Epithelial cell of prostate (primary cell): Measurements from ENCODE around the gene CACNA1E.
"Not testable (repeated sequence)": the region's sequence is repeated elsewhere in the genome, so short reads cannot be mapped to it uniquely, and the experiment has no call there.

Experiments used
- DNase-seq: peaks from one replicate; pipeline ENCODE4 v3.0.0-alpha.2; 2011; ENCODE audit warnings: low read depth, low spot score
- H3K27ac ChIP-seq: fragments of 450-650 bp; 2 replicates; pipeline ENCODE4 v1.5.1; 2017; ENCODE audit warnings: mild to moderate bottlenecking

CACNA1E gene

GRCh38 chr1:181789395-181789794 lies 306.1 kb downstream of the CACNA1E start:
- no peak for DNase-seq
- no peak overlapping the region for H3K27ac ChIP-seq

GRCh38 chr1:181791721-181792120 lies 308.4 kb downstream of the CACNA1E start:
- no peak overlapping the region for H3K27ac ChIP-seq
- no peak for DNase-seq

- no peak for DNase-seq
Observed at GRCh38 chr1:181793831-181794230, 310.5 kb downstream of the CACNA1E start.

GRCh38 chr1:181794332-181794731 lies 311.0 kb downstream of the CACNA1E start:
- no peak overlapping the region for H3K27ac ChIP-seq
- DNase-seq = no peak

More at GRCh38 chr1:181793831-181794230, 310.5 kb downstream of the CACNA1E start:
- no peak overlapping the region for H3K27ac ChIP-seq

- no peak overlapping the region for H3K27ac ChIP-seq
- DNase-seq = no peak
Observed at GRCh38 chr1:181798191-181798926, 315.0 kb downstream of the CACNA1E start.

- no peak overlapping the region for H3K27ac ChIP-seq
- DNase-seq = no peak
Observed at GRCh38 chr1:181801617-181802016, 318.3 kb downstream of the CACNA1E start.

GRCh38 chr1:181802466-181802865 lies 319.1 kb downstream of the CACNA1E start:
- DNase-seq = no peak
- H3K27ac ChIP-seq = no peak overlapping the region

- no peak for DNase-seq
Observed at GRCh38 chr1:181803421-181803820, 320.1 kb downstream of the CACNA1E start.

GRCh38 chr1:181804989-181805388 lies 321.7 kb downstream of the CACNA1E start:
- DNase-seq = no peak
- H3K27ac ChIP-seq = no peak overlapping the region

More at GRCh38 chr1:181803421-181803820, 320.1 kb downstream of the CACNA1E start:
- no peak overlapping the region for H3K27ac ChIP-seq

- DNase-seq = no peak
- no peak overlapping the region for H3K27ac ChIP-seq
Observed at GRCh38 chr1:181806746-181807145, 323.4 kb downstream of the CACNA1E start.

- no peak overlapping the region for H3K27ac ChIP-seq
- DNase-seq = no peak
Observed at GRCh38 chr1:181807251-181807650, 323.9 kb downstream of the CACNA1E start.

GRCh38 chr1:181809991-181810545 lies 326.8 kb downstream of the CACNA1E start:
- H3K27ac ChIP-seq = no peak overlapping the region
- no peak for DNase-seq

GRCh38 chr1:181812208-181812607 lies 328.9 kb downstream of the CACNA1E start:
- no peak for DNase-seq
- no peak overlapping the region for H3K27ac ChIP-seq

GRCh38 chr1:181813266-181813665 lies 329.9 kb downstream of the CACNA1E start:
- DNase-seq = no peak

GRCh38 chr1:181816608-181817007 lies 333.3 kb downstream of the CACNA1E start:
- no peak for DNase-seq
- H3K27ac ChIP-seq = no peak overlapping the region

More at GRCh38 chr1:181813266-181813665, 329.9 kb downstream of the CACNA1E start:
- H3K27ac ChIP-seq = no peak overlapping the region

- DNase-seq = no peak
- H3K27ac ChIP-seq = no peak overlapping the region
Observed at GRCh38 chr1:181817091-181817490, 333.8 kb downstream of the CACNA1E start.

- DNase-seq = no peak
- H3K27ac ChIP-seq = no peak overlapping the region
Observed at GRCh38 chr1:181818459-181818858, 335.1 kb downstream of the CACNA1E start.

GRCh38 chr1:181818943-181819342 lies 335.6 kb downstream of the CACNA1E start:
- no peak overlapping the region for H3K27ac ChIP-seq
- no peak for DNase-seq

- no peak for DNase-seq
- H3K27ac ChIP-seq = no peak overlapping the region
Observed at GRCh38 chr1:181821701-181822100, 338.4 kb downstream of the CACNA1E start.

- not testable (repeated sequence) for DNase-seq
Observed at GRCh38 chr1:181832173-181832880, 349.0 kb downstream of the CACNA1E start.

GRCh38 chr1:181846001-181846645 lies 362.8 kb downstream of the CACNA1E start:
- no peak for DNase-seq
- no peak overlapping the region for H3K27ac ChIP-seq

More at GRCh38 chr1:181832173-181832880, 349.0 kb downstream of the CACNA1E start:
- not testable (repeated sequence) for H3K27ac ChIP-seq
